Measurements from ENCODE around the gene GNPNAT1.

- TF ChIP-seq CTCF (IDR thresholded peaks at IDR 0.05) (no peak), EZH2 (IDR thresholded peaks at IDR 0.05; ENCODE audit: borderline replicate concordance, insufficient read depth, low read depth, low read length, poor library complexity, severe bottlenecking) (no peak)
These were observed 44.7 kb upstream of the GNPNAT1 start for GRCh38 chr14:52836063-52836462.

Measured in B cell (primary cell).